ENCODE data around the gene CNTNAP2.

CNTNAP2 gene

GRCh38 chr7:147432576-147432975, 1316.0 kb downstream of the CNTNAP2 start:
- H3K4me3 ChIP-seq (ENCODE audit: low read length): no peak overlapping the region
- H3K4me1 ChIP-seq (ENCODE audit: control insufficient read depth, insufficient read depth, low read length): no peaks in the 10 kb centered on the region
- no peaks in the 10 kb centered on the region for H3K27me3 ChIP-seq (ENCODE audit: control insufficient read depth, insufficient read depth, low read length)
- no peaks in the 10 kb centered on the region for H3K36me3 ChIP-seq (ENCODE audit: control insufficient read depth, insufficient read depth, low read length)
- H3K27ac ChIP-seq (ENCODE audit: low read depth, low read length): no peak overlapping the region
- H3K9ac ChIP-seq (ENCODE audit: low read length): no peak overlapping the region

DNA sequence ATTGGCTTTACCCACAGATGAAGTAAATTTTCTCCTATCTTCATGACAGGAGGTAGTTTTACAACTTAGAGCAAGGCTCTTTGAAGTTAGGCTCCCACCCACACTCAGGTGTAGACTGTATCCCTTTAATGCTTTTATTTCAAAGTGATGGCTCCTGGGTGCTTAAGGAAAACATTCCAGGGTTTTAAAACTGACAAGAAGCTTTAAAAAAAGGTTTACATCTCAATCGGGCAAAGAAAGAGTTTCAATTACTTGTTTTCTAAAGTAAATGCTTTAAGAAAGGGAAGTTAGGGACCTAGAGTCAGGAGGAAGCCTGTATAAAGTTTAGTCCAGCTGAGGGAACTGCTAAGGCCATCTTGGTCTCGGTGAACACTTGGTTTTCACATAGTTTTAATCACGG, 1320.1 kb downstream of the CNTNAP2 start:
- Histone ChIP-seq H3K27me3 (ENCODE audit: control insufficient read depth, insufficient read depth, low read length) (no peaks in the 10 kb centered on the region), H3K9ac (ENCODE audit: low read length) (no peak overlapping the region), H3K27ac (ENCODE audit: low read depth, low read length) (no peak overlapping the region), H3K4me1 (ENCODE audit: control insufficient read depth, insufficient read depth, low read length) (no peaks in the 10 kb centered on the region), H3K4me3 (ENCODE audit: low read length) (no peak overlapping the region), H3K36me3 (ENCODE audit: control insufficient read depth, insufficient read depth, low read length) (no peaks in the 10 kb centered on the region)

GRCh38 chr7:147438216-147438615, 1321.6 kb downstream of the CNTNAP2 start:
- no peak overlapping the region for H3K27ac ChIP-seq (ENCODE audit: low read depth, low read length)
- H3K9ac ChIP-seq (ENCODE audit: low read length): no peak overlapping the region
- H3K4me3 ChIP-seq (ENCODE audit: low read length): no peak overlapping the region
- H3K27me3 ChIP-seq (ENCODE audit: control insufficient read depth, insufficient read depth, low read length): no peaks in the 10 kb centered on the region
- no peaks in the 10 kb centered on the region for H3K4me1 ChIP-seq (ENCODE audit: control insufficient read depth, insufficient read depth, low read length)
- no peaks in the 10 kb centered on the region for H3K36me3 ChIP-seq (ENCODE audit: control insufficient read depth, insufficient read depth, low read length)

GRCh38 chr7:147443942-147444341, 1327.3 kb downstream of the CNTNAP2 start:
- Histone ChIP-seq H3K27ac (ENCODE audit: low read depth, low read length) (no peak overlapping the region), H3K4me3 (ENCODE audit: low read length) (no peak overlapping the region), H3K27me3 (ENCODE audit: control insufficient read depth, insufficient read depth, low read length) (no peaks in the 10 kb centered on the region), H3K36me3 (ENCODE audit: control insufficient read depth, insufficient read depth, low read length) (no peaks in the 10 kb centered on the region), H3K9ac (ENCODE audit: low read length) (no peak overlapping the region), H3K4me1 (ENCODE audit: control insufficient read depth, insufficient read depth, low read length) (no peaks in the 10 kb centered on the region)

DNA sequence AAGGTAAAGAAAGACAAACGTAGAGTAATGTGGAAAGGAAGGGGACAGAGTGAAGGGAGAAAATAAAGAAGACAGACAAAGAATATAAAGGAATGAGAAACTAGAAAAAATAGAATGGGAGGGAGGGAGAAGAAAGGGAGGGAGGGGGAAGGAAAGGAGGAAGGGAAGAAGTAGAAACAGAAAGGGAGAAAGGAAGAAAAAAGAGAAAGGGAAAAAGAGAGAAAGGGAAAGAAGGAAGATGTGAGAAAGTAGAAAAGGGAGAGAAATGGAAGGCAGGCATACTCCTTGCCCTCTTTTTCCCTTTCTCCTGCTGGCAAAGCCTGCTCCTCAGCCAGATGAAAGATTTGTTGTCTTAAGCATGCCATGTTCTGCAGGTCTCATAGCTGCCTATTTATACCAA, 1336.2 kb downstream of the CNTNAP2 start:
- Histone ChIP-seq H3K36me3 (ENCODE audit: control insufficient read depth, insufficient read depth, low read length) (no peaks in the 10 kb centered on the region), H3K27ac (ENCODE audit: low read depth, low read length) (no peak overlapping the region), H3K4me3 (ENCODE audit: low read length) (no peak overlapping the region), H3K4me1 (ENCODE audit: control insufficient read depth, insufficient read depth, low read length) (no peaks in the 10 kb centered on the region), H3K9ac (ENCODE audit: low read length) (no peak overlapping the region), H3K27me3 (ENCODE audit: control insufficient read depth, insufficient read depth, low read length) (no peaks in the 10 kb centered on the region)

- H3K9ac ChIP-seq (ENCODE audit: low read length): no peak overlapping the region
- H3K36me3 ChIP-seq (ENCODE audit: control insufficient read depth, insufficient read depth, low read length): no peaks in the 10 kb centered on the region
- no peaks in the 10 kb centered on the region for H3K4me1 ChIP-seq (ENCODE audit: control insufficient read depth, insufficient read depth, low read length)
- no peak overlapping the region for H3K27ac ChIP-seq (ENCODE audit: low read depth, low read length)
- H3K4me3 ChIP-seq (ENCODE audit: low read length): no peak overlapping the region
- no peaks in the 10 kb centered on the region for H3K27me3 ChIP-seq (ENCODE audit: control insufficient read depth, insufficient read depth, low read length)
Measured at GRCh38 chr7:147465223-147465622, 1348.6 kb downstream of the CNTNAP2 start.

DNA sequence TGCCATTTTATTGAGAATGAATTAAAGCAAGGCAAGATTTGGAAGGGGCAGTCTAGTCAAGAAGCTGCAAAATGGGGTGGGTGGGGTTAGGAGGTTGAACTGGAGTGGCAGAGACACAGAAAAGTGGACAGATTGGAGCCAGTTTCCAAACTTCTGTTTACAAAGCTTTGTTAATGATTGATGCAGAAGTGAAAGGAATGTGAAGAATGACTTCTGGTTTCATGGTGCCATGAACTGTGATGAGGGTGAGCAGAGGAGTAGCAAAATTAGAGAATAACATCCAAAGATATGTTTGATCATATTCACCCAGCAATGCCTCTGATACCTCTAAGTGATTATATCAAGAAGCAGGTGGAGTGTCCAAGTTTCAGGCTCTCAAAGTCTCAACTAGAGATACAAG, 1356.0 kb downstream of the CNTNAP2 start:
- H3K9ac ChIP-seq (ENCODE audit: low read length): no peak overlapping the region

DNA sequence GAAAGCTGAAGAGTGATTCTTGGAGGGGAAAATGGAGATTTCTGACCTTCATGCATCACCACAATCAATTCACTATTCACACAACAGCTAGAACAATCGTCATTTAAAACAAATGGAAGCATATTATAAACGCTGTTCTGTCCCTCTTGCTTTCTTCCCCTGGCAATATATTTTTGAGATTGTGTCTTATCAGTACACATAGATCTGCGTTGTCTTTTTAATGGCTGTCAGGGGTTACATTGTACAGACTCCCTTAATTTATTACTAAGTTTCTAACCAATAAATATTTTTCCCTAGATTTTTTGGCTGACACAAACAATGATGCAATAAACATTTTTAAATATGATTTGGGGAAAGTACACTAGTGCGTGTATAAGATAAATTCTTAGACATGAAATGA, 1358.3 kb downstream of the CNTNAP2 start:
- Histone ChIP-seq H3K27me3 (ENCODE audit: control insufficient read depth, insufficient read depth, low read length) (no peaks in the 10 kb centered on the region), H3K9ac (ENCODE audit: low read length) (no peak overlapping the region), H3K27ac (ENCODE audit: low read depth, low read length) (no peak overlapping the region), H3K4me1 (ENCODE audit: control insufficient read depth, insufficient read depth, low read length) (no peaks in the 10 kb centered on the region), H3K4me3 (ENCODE audit: low read length) (no peak overlapping the region), H3K36me3 (ENCODE audit: control insufficient read depth, insufficient read depth, low read length) (no peaks in the 10 kb centered on the region)

More for the DNA sequence above, 1356.0 kb downstream of the CNTNAP2 start:
- H3K27me3 ChIP-seq (ENCODE audit: control insufficient read depth, insufficient read depth, low read length): no peaks in the 10 kb centered on the region
- H3K4me1 ChIP-seq (ENCODE audit: control insufficient read depth, insufficient read depth, low read length): no peaks in the 10 kb centered on the region
- H3K27ac ChIP-seq (ENCODE audit: low read depth, low read length): no peak overlapping the region
- no peaks in the 10 kb centered on the region for H3K36me3 ChIP-seq (ENCODE audit: control insufficient read depth, insufficient read depth, low read length)
- no peak overlapping the region for H3K4me3 ChIP-seq (ENCODE audit: low read length)

GRCh38 chr7:147477526-147477925, 1360.9 kb downstream of the CNTNAP2 start:
- no peaks in the 10 kb centered on the region for H3K36me3 ChIP-seq (ENCODE audit: control insufficient read depth, insufficient read depth, low read length)
- no peak overlapping the region for H3K9ac ChIP-seq (ENCODE audit: low read length)
- no peak overlapping the region for H3K27ac ChIP-seq (ENCODE audit: low read depth, low read length)
- no peaks in the 10 kb centered on the region for H3K4me1 ChIP-seq (ENCODE audit: control insufficient read depth, insufficient read depth, low read length)
- no peak overlapping the region for H3K4me3 ChIP-seq (ENCODE audit: low read length)
- H3K27me3 ChIP-seq (ENCODE audit: control insufficient read depth, insufficient read depth, low read length): no peaks in the 10 kb centered on the region

DNA sequence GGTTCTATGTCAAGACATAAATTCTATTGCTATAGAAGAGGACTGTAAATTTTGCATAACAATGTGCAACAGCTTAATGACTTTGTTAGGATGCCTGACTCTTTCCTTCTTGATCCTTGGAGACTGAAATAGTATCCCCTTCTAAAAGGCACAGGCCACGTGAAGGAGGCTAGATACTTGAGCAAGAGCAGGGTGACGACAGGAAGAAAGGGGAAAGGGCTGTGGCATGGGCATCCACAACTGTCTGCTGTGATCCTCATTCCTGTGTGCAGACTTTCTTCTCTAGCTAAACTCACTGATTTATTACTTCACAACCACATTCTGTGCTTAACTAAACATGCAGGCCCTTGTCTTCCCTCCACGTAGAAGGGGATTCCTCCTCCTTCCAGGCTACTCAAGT, 1362.2 kb downstream of the CNTNAP2 start:
- Histone ChIP-seq H3K36me3 (ENCODE audit: control insufficient read depth, insufficient read depth, low read length) (no peaks in the 10 kb centered on the region), H3K4me1 (ENCODE audit: control insufficient read depth, insufficient read depth, low read length) (no peaks in the 10 kb centered on the region), H3K9ac (ENCODE audit: low read length) (no peak overlapping the region), H3K4me3 (ENCODE audit: low read length) (no peak overlapping the region), H3K27ac (ENCODE audit: low read depth, low read length) (no peak overlapping the region), H3K27me3 (ENCODE audit: control insufficient read depth, insufficient read depth, low read length) (no peaks in the 10 kb centered on the region)

- H3K9ac ChIP-seq (ENCODE audit: low read length): no peak overlapping the region
- H3K27ac ChIP-seq (ENCODE audit: low read depth, low read length): no peak overlapping the region
- no peaks in the 10 kb centered on the region for H3K4me1 ChIP-seq (ENCODE audit: control insufficient read depth, insufficient read depth, low read length)
- no peaks in the 10 kb centered on the region for H3K27me3 ChIP-seq (ENCODE audit: control insufficient read depth, insufficient read depth, low read length)
- H3K4me3 ChIP-seq (ENCODE audit: low read length): no peak overlapping the region
- no peaks in the 10 kb centered on the region for H3K36me3 ChIP-seq (ENCODE audit: control insufficient read depth, insufficient read depth, low read length)
Measured at GRCh38 chr7:147483634-147484292, 1367.2 kb downstream of the CNTNAP2 start.

- H3K27me3 ChIP-seq (ENCODE audit: control insufficient read depth, insufficient read depth, low read length): no peaks in the 10 kb centered on the region
- no peak overlapping the region for H3K4me3 ChIP-seq (ENCODE audit: low read length)
- H3K27ac ChIP-seq (ENCODE audit: low read depth, low read length): no peak overlapping the region
- H3K9ac ChIP-seq (ENCODE audit: low read length): no peak overlapping the region
- H3K36me3 ChIP-seq (ENCODE audit: control insufficient read depth, insufficient read depth, low read length): no peaks in the 10 kb centered on the region
- no peaks in the 10 kb centered on the region for H3K4me1 ChIP-seq (ENCODE audit: control insufficient read depth, insufficient read depth, low read length)
Measured at GRCh38 chr7:147485660-147486210, 1369.1 kb downstream of the CNTNAP2 start.

DNA sequence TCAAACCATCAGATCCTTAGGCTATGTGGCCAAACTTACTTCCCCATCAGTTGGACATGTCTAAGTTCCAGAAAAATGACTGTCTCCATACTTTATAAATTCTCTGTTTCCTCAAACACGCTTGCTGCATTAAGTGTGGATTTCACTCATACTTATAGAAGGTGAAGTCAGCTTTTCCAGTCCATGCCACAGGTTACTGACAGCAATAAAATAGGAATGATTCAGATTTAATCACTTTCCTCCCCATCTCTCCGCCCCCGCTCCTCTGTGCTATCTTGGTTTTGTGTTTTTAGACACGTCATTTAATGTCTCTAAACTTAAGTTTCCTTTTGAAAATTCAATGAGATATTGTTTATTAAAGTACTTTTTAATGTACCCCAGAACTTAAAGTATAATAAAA, 1376.0 kb downstream of the CNTNAP2 start:
- Histone ChIP-seq H3K36me3 (ENCODE audit: control insufficient read depth, insufficient read depth, low read length) (no peaks in the 10 kb centered on the region), H3K9ac (ENCODE audit: low read length) (no peak overlapping the region), H3K4me3 (ENCODE audit: low read length) (no peak overlapping the region), H3K4me1 (ENCODE audit: control insufficient read depth, insufficient read depth, low read length) (no peaks in the 10 kb centered on the region), H3K27ac (ENCODE audit: low read depth, low read length) (no peak overlapping the region), H3K27me3 (ENCODE audit: control insufficient read depth, insufficient read depth, low read length) (no peaks in the 10 kb centered on the region)
